HL-60/S4 treated with phorbol 12-myristate 13-acetate at 8.2 ng/mL for 4 days and 3 days (cell line): Measurements from ENCODE around the gene B9D2.

Experiments used
- in situ Hi-C: fragments of 300-500 bp; cut with MboI; formaldehyde crosslinking; loops from 2 replicates; pipeline ENCODE4 v1.15.0; 2022; ENCODE audit warnings: low sequenced_read_pairs

B9D2 gene

DNA sequence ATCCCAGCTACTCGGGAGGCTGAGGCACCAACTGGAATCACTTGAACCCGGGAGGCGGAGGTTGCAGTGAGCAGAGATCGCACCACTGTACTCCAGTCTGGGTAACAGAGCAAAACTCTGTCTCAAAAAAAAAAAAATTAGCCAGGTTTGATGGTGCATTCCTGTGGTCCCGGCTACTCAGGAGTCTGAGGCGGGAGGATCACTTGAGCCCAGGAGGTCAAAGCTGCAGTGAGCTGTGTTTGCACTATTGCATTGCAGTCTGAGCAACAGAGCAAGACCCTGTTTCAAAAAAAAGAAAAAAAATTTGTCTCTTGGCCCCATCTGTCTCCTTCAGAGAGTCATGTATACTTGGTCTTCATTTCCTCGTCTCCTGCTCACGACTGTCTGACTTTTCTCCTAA, 52.3 kb downstream of the B9D2 start:
- in situ Hi-C loops: no loop called here

DNA sequence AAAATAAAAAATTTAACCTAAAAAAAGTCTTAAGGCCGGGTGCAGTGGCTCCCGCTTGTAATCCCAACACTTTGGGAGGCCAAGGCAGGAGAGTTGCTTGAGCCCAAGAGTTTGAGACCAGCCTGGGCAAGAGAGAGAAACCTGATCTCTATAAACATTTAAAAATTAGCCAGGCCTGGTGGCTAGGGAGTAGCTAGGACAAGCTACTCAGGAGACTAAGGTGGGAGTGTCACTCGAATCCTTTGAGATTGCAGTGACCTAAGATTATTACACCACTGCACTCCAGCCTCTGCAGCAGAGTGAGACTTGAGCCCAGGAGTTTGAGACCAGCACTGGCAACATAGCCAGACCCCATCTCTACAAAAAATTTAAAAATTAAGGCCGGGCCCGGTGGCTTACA, 52.9 kb downstream of the B9D2 start:
- in situ Hi-C loops: no loop called here

DNA sequence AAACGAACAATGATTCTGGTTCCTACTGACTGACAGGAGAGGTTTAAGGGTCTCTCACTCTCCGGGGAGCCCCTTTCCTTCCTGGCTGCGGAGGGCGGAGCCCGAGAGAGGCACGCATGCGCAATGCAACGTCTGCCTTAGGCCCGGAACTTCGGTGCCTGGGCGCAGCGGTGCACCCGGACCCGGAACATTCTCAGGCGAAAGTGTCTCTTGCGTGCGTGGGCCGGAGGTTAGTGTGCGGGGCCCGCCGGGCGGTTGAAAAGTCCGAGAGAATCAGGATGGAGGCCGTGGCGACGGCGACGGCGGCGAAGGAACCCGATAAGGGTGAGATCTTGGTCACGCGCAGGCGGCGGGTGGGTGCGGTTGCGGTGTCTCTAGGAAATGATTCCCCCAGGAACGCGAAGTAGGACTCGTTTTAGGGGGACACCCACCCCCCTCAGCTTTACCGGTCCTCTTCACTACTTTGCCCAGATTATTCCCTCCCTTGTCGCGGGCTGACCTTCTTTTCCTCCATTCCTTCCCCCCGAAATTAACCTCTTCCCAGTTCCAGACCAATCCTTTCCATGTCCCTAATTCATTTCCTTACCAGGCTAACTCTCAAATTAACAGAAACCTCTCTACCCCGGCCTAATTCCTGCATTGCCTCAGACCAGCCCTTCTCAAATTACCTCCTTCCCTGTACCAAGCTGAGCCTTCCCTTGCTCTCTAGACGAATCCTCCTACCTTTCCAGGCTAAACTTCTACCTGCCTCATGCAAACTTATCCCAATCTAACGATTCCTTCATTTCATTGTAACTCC, 53.7 kb downstream of the B9D2 start, which contains the start of gene CCDC97:
CCDC97 (plus strand) TSS at position 140 of the 799 bp plus-strand sequence; CDS start at position 279, 139 bp downstream.
- in situ Hi-C loops: no loop called here

DNA sequence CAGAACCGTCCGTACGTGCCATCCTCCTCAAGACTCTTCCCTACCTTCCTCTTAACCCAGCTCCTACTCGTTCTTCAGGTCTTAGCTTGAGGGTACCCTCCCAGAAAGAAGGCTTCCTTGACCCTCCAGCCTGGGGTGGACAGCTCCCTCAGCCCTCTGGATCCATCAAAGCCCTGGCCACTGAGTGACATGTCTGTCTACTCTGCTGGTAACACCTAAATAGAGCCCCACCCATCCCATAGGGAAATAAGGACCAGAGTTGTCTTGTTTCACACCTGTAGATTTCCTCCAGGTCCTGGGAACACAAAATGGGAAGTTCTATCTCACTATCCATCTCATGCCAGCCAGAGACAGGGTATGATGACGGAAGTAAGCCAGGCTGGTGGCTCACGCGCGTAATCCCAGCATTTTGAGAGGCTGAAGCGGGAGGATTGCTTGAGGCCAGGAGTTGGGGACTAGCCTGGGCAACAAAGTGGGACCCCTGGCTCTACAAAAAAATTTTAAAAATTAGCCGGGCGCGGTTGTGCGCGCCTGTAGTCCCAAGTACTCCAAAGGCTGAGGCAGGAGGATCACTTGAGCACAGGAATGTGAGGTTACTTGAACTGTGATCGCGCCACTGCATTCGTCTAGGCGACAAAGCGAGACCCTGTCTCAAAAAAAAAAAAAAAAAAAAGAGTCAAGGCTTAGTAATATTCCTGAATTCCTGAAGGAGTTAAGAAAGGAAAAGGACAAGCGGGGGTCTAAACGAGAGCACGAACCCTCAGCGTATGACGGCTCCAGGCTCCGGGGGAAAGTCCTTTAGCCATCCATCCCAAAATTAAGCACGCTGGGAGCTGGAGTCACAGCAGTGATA, 54.5 kb downstream of the B9D2 start:
- in situ Hi-C loops: no loop called here

DNA sequence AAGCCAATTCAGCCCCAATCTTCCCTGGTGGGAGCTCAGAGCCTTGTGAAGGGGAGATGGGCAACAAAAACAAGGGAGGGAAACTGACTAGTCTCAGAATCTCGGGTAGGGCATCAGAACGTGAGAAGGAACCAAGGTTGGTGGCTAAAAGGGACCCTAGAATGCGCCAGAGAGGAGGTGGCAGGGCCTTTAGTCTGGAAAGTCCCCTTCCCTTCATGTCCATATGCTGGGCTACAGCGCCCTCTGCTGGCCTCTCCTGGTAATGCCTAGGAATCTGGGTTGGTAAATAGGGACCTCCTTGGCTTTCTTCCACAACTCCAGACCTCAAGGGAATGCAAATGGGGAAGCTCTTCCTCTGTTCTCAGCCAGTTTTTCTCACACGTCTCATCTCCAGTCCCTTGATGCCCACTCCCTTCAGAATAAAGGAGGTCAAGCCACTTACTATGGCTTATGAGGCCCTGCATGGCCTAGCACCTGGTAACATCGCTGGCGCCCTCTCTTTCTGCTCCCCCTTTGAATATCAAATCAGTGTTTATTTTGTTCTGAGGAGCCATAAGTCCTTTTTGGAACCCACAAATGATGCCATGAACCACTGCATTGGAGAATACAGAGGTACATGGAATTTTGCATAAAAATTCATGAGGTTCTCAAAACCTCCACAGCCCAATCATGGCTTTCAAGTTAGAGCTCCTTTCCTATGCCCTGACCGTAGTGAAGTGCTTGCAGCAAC, 55.3 kb downstream of the B9D2 start:
- in situ Hi-C loops: no loop called here

DNA sequence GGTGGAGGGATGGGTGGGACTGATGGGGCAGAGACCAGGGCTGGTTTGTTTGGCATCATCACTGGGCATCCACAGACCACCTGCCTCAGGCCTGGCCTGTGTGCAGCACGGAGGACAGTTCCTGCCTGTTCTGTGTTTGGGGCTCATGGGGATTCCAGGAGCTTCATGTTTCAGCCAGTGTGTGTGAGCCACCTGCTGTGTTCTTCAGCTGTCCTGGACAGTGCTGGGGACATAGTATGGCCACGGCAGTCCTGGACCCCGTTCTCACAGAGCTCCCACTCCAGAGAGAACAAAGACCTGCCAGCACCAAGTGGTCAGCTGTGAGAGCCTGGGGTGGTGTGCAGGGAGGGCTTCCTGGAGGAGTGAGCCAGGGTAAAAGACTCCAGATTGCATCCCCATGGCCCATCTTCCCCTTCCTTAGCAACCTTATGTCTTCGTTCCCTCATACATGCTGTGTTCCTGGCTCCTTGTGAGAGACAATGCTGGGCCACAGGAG, 55.9 kb downstream of the B9D2 start:
- in situ Hi-C loops: no loop called here

DNA sequence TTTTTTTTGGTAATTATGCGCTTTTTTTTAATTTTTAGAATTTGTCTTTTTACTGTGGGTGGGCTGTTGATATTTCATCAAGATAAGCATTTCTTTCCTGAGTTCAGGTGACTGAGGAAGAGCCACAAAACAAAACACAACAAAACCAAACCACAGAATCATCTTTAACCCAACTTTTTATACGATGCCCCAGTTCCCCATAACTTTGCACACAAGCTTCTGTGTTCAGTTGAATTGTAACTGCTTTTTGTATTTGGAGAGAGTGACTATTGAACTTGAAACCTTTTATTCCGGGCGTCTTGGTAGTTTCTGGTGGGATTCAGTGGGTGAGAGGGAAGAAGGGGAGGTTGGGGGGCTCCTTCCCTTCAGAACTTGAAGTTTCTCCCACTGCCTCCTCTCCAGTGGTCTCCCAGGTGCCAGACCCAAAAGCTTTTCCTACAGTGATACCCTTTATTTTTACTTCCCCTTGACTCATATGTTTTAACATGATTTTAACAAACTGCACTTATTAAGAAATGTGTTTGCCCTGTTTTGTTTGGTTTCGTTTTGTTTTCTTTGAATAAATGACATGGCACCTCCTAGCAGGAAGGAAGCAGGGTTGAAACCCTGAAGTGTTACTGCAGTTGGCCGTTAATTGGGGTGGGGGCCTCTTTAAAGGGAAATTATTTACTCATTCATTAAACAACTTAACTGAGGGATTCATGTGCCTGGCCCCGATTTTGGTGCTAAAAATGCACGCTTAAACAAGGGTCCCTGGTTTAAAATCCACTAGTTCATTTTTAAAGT, 56.7 kb downstream of the B9D2 start:
- in situ Hi-C loops: no loop called here

DNA sequence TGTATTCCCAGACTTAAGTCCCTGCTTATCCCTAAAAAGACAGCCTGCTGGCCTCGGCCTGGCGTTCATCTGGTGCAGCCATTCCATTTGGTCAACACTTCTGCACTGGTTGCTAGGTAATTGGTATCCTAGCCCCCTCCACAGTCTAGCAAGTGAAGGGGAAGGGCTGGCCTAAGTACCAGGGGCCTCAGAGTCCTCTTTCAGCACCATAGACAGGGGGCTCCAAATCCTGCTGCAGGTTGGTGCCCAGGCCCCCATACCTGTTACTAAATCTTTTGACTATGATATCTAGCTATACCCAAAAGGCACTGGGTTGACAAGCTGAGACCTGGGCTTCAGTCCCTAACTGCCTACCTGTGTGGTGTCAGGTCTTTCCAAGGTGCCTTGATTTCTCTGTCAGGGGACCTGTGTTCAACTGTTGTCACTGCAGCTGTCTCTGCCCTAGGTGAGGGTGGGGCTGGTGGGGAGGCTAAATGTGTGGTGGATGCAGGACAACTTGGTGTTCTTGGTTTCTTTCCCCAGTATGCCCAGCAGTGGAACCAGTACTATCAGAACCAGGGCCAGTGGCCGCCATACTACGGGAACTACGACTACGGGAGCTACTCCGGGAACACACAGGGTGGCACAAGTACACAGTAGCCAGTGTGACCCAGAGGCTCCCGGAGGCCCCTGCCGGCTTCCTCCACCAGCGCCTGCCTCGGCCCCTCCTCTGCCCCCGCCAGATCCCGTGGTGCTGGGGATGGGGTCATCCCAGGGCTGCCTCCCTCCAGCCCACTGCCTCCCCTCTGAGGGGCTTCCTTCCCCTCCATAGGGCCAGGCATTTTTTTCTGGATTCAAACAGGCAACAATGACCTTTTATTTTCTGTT, 57.8 kb downstream of the B9D2 start:
- in situ Hi-C loops: no loop called here

DNA sequence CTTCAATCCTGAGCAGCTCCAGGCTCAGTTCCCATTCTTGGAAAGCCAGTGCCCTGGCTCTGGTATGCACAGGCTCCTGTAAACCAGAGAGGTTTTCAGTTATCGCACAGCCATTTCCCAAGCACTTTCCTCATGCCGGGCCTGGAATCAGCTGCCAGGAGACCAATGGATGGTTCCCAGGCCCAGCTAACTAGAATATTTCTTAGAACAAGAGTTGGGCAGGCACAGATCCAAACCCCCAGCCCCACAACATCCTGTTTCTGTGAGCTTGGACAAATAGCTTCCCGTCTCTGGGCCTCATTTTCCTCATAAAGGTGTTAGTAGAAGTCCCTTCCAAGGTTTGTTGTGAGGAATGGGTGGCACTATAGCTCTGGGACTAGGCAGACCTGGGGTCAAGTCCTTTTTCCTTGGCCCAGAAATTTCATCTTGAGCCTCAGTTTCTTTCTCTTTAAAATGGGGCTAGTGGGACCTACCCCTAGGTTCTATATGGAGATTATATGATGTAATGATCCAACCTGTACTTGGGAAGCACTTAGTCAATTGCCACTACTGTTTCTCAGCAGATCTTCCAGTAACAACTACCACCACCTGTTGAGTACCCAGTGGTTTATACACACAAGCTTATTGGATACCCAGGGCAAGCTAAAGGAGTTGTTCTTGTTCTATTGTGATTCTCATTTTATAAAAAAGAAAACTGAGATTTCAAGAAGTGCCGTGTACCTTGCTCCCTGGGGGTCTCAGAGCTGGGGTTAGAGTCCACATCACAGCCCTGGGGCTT, 59.1 kb downstream of the B9D2 start:
- in situ Hi-C loops: no loop called here
